Measurements from ENCODE around the gene KLF9. TPM values are rescaled to one million over a fixed set of nuclear protein-coding genes. Genes with fewer than 3 reads are reported as not detected.
A peak's percentile ranks its signal among the peaks of the same experiment; 100 is the strongest.

KLF9 gene
- total RNA-seq, 1 donor from 2014 or later = 98.5 TPM

DNA sequence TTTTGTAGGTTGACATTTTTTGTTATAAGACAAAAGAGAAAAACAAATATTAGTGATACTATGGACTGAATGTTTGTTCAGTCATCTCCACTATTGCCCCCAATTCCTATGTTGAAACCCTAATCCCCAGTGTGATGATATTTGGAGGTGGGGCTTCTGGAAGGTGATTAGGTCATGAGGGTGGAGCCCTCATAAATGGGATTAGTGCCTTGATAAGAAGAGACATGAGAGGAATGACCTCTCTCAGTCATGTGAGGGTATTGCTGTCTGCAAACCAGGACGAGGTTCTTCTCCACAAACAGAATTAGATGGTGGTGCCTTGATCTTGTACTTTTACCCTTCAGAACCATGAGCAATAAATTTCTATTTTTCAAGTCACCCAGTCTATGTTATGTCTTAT lies 34.5 kb upstream of the KLF9 start:
- intact Hi-C loops (cut with DNase I) = no loop called here
- DNase-seq (ENCODE audit: extremely low spot score in 2 of 2) = no peak
- no peaks in the 10 kb centered on the region for H3K36me3 ChIP-seq
- no peaks in the 10 kb centered on the region for H3K27me3 ChIP-seq
- H3K27ac ChIP-seq = no peak overlapping the region
- H3K4me3 ChIP-seq = no peak overlapping the region
- no peaks in the 10 kb centered on the region for H3K4me1 ChIP-seq
- TF ChIP-seq, protein P1, sequence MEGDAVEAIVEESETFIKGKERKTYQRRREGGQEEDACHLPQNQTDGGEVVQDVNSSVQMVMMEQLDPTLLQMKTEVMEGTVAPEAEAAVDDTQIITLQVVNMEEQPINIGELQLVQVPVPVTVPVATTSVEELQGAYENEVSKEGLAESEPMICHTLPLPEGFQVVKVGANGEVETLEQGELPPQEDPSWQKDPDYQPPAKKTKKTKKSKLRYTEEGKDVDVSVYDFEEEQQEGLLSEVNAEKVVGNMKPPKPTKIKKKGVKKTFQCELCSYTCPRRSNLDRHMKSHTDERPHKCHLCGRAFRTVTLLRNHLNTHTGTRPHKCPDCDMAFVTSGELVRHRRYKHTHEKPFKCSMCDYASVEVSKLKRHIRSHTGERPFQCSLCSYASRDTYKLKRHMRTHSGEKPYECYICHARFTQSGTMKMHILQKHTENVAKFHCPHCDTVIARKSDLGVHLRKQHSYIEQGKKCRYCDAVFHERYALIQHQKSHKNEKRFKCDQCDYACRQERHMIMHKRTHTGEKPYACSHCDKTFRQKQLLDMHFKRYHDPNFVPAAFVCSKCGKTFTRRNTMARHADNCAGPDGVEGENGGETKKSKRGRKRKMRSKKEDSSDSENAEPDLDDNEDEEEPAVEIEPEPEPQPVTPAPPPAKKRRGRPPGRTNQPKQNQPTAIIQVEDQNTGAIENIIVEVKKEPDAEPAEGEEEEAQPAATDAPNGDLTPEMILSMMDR (IDR thresholded peaks at IDR 0.05) = no peak
- no peak for TF ChIP-seq POLR2AphosphoS5 (IDR thresholded peaks at IDR 0.05; ENCODE audit: insufficient read depth in 1 of 2, low read depth in 1 of 2)
- no peaks in the 10 kb centered on the region for H3K9me3 ChIP-seq

DNA sequence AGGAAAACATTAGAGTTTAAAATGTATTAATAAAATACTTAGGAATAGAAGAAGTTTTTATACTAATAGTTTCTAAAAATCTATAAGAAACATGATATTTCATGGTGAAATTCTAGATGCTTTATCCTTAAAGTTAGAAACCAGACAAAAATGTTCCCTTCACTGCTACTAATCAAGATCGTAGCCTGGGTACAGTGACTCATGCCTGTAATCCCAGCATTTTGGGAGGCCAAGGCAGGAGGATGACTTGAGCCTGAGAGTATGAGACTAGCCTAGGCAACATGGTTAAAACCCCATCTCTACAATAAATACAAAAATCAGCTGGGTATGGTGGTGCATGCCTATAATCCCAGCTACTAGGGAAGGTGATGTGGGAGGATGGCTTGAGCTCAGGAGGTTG lies 30.4 kb upstream of the KLF9 start:
- no peak overlapping the region for H3K4me3 ChIP-seq
- peaks cover 4% of the 10 kb centered on the region for H3K4me1 ChIP-seq
- H3K9me3 ChIP-seq = no peaks in the 10 kb centered on the region
- no peaks in the 10 kb centered on the region for H3K27me3 ChIP-seq
- intact Hi-C loops (cut with DNase I) = no loop called here
- no peak overlapping the region for H3K27ac ChIP-seq
- TF ChIP-seq POLR2A (IDR thresholded peaks at IDR 0.05) (no peak), POLR2AphosphoS5 (IDR thresholded peaks at IDR 0.05; ENCODE audit: insufficient read depth in 1 of 2, low read depth in 1 of 2) (no peak)
- DNase-seq (ENCODE audit: extremely low spot score in 2 of 2) = no peak
- no peaks in the 10 kb centered on the region for H3K36me3 ChIP-seq

DNA sequence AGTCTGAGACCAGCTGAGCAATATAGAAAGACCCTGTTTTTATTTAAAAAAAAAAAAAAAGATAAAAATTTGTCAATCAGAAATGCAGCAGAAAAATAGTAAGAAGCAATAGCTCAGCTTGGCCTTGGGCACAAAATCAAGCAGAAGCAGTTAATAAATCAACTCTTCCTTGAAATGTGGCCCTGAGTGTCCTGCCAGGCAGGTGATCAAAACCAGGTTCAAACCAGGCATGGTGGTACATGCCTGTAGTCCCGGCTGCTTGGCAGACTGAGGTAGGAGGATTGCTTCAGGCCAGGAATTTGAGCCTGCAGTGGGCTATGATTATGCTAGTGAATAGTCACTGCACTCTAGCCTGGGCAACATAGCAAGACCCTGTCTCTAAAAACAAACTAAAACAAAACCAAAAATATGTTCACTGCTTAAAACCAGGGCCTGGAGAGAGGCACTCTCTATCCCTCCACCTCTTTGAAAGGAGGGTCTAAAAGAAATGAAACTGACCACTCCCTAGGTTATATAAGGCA lies 27.9 kb upstream of the KLF9 start:
- intact Hi-C loops (cut with DNase I) = no loop called here
- Histone ChIP-seq H3K4me3 (no peak overlapping the region), H3K9me3 (no peaks in the 10 kb centered on the region), H3K27ac (no peak overlapping the region), H3K27me3 (no peaks in the 10 kb centered on the region), H3K36me3 (no peaks in the 10 kb centered on the region), H3K4me1 (peaks cover 23% of the 10 kb centered on the region)
- DNase-seq (ENCODE audit: extremely low spot score in 2 of 2) = peak in 1 of 2 donors; percentile 79
- TF ChIP-seq, protein P1 (IDR thresholded peaks at IDR 0.05) = no peak
- peak in 1 of 2 donors; percentile 24 for TF ChIP-seq POLR2AphosphoS5 (IDR thresholded peaks at IDR 0.05; ENCODE audit: insufficient read depth in 1 of 2, low read depth in 1 of 2)
- no peak for TF ChIP-seq POLR2A (IDR thresholded peaks at IDR 0.05)

DNA sequence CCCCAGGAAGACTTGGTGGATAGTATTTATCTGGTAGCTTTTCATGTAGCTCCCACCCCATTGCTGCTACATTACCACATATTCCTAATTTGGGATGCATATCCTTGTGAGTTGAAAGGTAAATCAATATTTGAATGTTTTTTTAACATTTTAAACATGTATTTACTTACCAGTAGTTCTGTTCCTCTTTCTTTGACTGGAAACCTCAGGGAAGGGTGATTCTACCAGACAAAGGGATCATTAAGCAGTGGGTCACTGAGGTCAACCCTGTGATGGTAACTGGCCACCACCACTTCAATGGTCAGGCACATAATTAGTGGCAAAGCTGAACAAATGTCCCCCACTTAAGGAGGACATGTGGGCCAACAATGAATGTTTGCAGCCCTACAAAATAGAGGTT lies 27.2 kb upstream of the KLF9 start:
- H3K27me3 ChIP-seq = no peaks in the 10 kb centered on the region
- no peak for DNase-seq (ENCODE audit: extremely low spot score in 2 of 2)
- no peaks in the 10 kb centered on the region for H3K36me3 ChIP-seq
- no peaks in the 10 kb centered on the region for H3K9me3 ChIP-seq
- no peak overlapping the region for H3K4me3 ChIP-seq
- no peak overlapping the region for H3K27ac ChIP-seq
- H3K4me1 ChIP-seq = peaks cover 26% of the 10 kb centered on the region
- no peak for TF ChIP-seq POLR2AphosphoS5 (IDR thresholded peaks at IDR 0.05; ENCODE audit: insufficient read depth in 1 of 2, low read depth in 1 of 2)
- no peak for TF ChIP-seq POLR2A (IDR thresholded peaks at IDR 0.05)
- TF ChIP-seq, protein P1 (IDR thresholded peaks at IDR 0.05) = no peak
- intact Hi-C loops (cut with DNase I) = no loop called here

DNA sequence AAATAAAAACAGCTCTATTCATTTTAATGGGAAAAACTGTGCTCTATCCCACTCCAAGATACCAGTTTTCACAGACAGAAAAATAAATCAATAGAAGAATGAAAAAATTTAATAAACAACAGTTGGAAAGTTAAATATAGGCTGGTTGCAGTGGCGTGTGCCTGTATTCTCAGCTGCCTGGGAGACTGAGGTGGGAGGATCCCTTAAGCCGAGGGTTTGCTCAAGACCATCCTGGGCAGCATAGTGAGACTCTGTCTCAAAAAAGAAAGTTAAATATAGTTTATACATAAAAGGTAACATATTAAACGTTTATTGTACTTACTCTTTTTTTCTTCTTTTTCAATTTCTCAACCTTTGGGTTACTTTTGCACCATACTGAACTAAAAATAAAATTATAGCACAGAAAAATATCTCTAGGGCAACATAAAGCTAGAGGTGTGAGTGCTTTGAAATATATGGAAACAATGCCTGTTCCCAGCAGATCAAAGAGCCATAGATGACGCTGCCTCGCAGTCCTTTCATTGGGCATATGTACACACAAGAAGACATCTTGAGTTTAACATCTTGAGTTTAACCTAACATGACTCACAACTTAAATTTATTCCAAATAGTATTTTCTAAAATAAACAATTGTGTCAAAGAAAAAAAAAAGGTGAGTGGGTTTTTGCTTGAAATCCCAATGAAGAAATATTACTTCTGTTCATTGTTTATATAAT lies 25.7 kb upstream of the KLF9 start:
- Histone ChIP-seq H3K27me3 (no peaks in the 10 kb centered on the region), H3K4me3 (no peak overlapping the region), H3K27ac (no peak overlapping the region), H3K9me3 (no peaks in the 10 kb centered on the region), H3K36me3 (no peaks in the 10 kb centered on the region), H3K4me1 (peaks cover 26% of the 10 kb centered on the region)
- intact Hi-C loops (cut with DNase I) = no loop called here
- DNase-seq (ENCODE audit: extremely low spot score in 2 of 2) = no peak
- TF ChIP-seq POLR2AphosphoS5 (IDR thresholded peaks at IDR 0.05; ENCODE audit: insufficient read depth in 1 of 2, low read depth in 1 of 2) = no peak
- TF ChIP-seq, protein P1 (IDR thresholded peaks at IDR 0.05) = no peak
- no peak for TF ChIP-seq POLR2A (IDR thresholded peaks at IDR 0.05)

Data from vagina (tissue), 2 donors.